Measurements from ENCODE around the gene CPD. TPM values are rescaled to one million over a fixed set of nuclear protein-coding genes. Genes with fewer than 3 reads are reported as not detected.

The CPD gene
- total and polyA plus RNA-seq, 4 donors: 19.1 to 139 (median 58.8) TPM

DNA sequence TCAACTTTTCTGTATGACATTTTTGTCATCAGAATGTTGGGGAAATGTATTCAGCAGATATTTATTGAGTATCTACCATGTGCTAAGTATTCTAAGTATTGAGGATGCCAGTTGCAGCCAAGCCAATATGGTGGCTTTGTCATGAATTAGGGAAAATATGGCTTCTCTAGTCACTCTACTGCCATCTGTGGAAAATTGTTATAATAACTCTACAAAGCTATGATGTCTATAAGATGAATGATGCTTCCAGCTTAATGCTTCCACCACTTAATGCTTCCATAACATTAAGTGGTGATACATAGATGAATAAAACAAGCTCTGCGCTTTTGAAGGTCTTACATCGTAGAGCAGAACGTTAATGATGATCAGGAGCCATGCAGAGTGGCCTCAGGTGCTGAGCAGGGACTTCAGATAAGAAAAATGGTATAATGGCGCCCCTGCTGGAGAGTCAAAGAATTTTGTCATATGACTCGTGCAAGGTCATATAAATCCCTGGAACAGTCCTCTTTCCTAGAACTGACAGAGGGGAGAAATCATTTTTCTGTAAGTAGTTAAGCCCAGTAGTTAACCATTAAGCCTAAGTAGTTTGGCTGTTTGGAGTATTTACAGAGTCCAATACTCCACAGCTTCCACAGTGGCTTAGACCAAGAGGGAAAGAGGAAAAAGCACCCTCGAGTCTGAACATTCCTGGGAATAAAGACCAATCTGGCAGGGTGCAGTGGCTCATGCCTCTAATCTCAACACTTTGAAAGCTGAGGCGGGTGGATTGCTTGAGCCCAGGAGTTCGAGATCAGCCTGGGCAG is 42.2 kb upstream of the CPD start (continued):
- TF ChIP-seq, protein P1, sequence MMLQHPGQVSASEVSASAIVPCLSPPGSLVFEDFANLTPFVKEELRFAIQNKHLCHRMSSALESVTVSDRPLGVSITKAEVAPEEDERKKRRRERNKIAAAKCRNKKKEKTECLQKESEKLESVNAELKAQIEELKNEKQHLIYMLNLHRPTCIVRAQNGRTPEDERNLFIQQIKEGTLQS (IDR thresholded peaks at IDR 0.05): no peak
- TF ChIP-seq NR2F2 (IDR thresholded peaks at IDR 0.05) (no peak), RAD21 (IDR thresholded peaks at IDR 0.05) (peak; percentile 82 to 83), YY1 (IDR thresholded peaks at IDR 0.05) (peak; percentile 73), SP1 (IDR thresholded peaks at IDR 0.05) (peak; percentile 86), JUND (IDR thresholded peaks at IDR 0.05) (peak; percentile 57 to 58), EGR1 (IDR thresholded peaks at IDR 0.05; ENCODE audit: low read depth in 2 of 2) (no peak)

DNA sequence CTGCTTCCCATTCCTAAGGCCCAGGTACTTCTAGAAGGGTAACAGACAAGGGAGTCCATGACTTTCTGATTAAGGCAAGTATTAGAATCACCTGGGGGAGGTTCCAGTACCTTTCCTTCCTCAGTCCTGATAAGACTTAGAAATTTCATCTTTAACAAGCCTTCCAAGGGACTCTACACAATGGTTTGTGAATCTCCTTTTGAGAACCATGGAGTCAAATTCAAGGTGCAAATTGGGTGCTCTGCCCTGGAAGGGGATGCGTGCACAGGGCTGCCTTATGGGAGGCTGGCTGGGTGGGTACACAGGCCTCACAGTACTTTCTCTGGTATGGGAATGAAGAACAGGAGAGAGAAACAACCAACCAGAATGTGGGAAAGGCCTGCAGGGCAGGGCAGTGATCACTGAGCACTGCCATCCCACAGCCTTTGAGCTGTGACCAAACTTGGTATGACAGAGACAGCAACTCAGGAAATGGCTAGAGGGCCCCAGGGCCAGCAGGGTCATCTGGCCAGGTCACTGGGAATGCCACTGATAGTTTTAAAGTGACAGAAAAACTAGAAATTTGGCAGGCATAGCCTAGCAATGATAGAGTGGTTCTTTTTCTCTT is 41.2 kb upstream of the CPD start:
- Histone ChIP-seq H3K36me3 (ENCODE audit: control insufficient read depth in 4 of 4, insufficient read depth in 3 of 4, low read depth in 1 of 4, low read length in 3 of 4) (no peaks in the 10 kb centered on the region), H3K4me1 (ENCODE audit: control insufficient read depth in 4 of 4, insufficient read depth in 4 of 4, low read length in 3 of 4) (peaks cover 9 to 23% (median 17%) of the 10 kb centered on the region in 4 donors), H3K4me3 (ENCODE audit: low read depth in 1 of 3, low read length in 3 of 3) (no peak overlapping the region), H3K27ac (ENCODE audit: low read depth in 1 of 2, low read length in 2 of 2) (peak overlapping the region in 1 of 2 donors; percentile 25), H3K9me3 (ENCODE audit: control insufficient read depth in 4 of 4, low read length in 3 of 4) (no peaks in the 10 kb centered on the region), H3K9ac (ENCODE audit: low read depth in 1 of 2, low read length in 2 of 2) (no peak overlapping the region), H3K27me3 (ENCODE audit: control insufficient read depth in 4 of 4, insufficient read depth in 4 of 4, low read length in 3 of 4) (no peaks in the 10 kb centered on the region)
- WGBS: 100% methylated on average over 1 of the region's 1 CpG
- no peak for DNase-seq (ENCODE audit: low spot score)
- TF ChIP-seq, protein P2, sequence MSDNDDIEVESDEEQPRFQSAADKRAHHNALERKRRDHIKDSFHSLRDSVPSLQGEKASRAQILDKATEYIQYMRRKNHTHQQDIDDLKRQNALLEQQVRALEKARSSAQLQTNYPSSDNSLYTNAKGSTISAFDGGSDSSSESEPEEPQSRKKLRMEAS (IDR thresholded peaks at IDR 0.05): peak; percentile 62
- TF ChIP-seq CTCF (IDR thresholded peaks at IDR 0.05; ENCODE audit: low read depth, low read length, missing input control): peak; percentile 0
- peak; percentile 85 to 86 for TF ChIP-seq RXRA (IDR thresholded peaks at IDR 0.05)
- TF ChIP-seq, protein P3, sequence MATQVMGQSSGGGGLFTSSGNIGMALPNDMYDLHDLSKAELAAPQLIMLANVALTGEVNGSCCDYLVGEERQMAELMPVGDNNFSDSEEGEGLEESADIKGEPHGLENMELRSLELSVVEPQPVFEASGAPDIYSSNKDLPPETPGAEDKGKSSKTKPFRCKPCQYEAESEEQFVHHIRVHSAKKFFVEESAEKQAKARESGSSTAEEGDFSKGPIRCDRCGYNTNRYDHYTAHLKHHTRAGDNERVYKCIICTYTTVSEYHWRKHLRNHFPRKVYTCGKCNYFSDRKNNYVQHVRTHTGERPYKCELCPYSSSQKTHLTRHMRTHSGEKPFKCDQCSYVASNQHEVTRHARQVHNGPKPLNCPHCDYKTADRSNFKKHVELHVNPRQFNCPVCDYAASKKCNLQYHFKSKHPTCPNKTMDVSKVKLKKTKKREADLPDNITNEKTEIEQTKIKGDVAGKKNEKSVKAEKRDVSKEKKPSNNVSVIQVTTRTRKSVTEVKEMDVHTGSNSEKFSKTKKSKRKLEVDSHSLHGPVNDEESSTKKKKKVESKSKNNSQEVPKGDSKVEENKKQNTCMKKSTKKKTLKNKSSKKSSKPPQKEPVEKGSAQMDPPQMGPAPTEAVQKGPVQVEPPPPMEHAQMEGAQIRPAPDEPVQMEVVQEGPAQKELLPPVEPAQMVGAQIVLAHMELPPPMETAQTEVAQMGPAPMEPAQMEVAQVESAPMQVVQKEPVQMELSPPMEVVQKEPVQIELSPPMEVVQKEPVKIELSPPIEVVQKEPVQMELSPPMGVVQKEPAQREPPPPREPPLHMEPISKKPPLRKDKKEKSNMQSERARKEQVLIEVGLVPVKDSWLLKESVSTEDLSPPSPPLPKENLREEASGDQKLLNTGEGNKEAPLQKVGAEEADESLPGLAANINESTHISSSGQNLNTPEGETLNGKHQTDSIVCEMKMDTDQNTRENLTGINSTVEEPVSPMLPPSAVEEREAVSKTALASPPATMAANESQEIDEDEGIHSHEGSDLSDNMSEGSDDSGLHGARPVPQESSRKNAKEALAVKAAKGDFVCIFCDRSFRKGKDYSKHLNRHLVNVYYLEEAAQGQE (IDR thresholded peaks at IDR 0.05): no peak
- TF ChIP-seq SP1 (IDR thresholded peaks at IDR 0.05): peak; percentile 77
- TF ChIP-seq YY1 (IDR thresholded peaks at IDR 0.05): peak; percentile 76
- TF ChIP-seq GABPA (IDR thresholded peaks at IDR 0.05 in 1 of 2, conservative IDR thresholded peaks at IDR 0.05 in 1 of 2): peak in 1 of 2 donors; percentile 63
- peak; percentile 81 for TF ChIP-seq NR2F2 (IDR thresholded peaks at IDR 0.05)
- peak in 1 of 2 donors; percentile 21 for TF ChIP-seq JUND (IDR thresholded peaks at IDR 0.05)
- peak; percentile 76 to 87 for TF ChIP-seq HNF4A (conservative IDR thresholded peaks at IDR 0.05)
- TF ChIP-seq, protein P1 (IDR thresholded peaks at IDR 0.05): no peak
- TF ChIP-seq TAF1 (conservative IDR thresholded peaks at IDR 0.05): no peak
- TF ChIP-seq FOXA1 (IDR thresholded peaks at IDR 0.05): no peak
- peak; percentile 26 for TF ChIP-seq ZBTB33 (IDR thresholded peaks at IDR 0.05)
- no peak for TF ChIP-seq FOXA2 (IDR thresholded peaks at IDR 0.05)
- TF ChIP-seq EGR1 (IDR thresholded peaks at IDR 0.05; ENCODE audit: low read depth in 2 of 2): peak in 1 of 2 donors; percentile 22
- peak in 1 of 2 donors; percentile 55 for TF ChIP-seq RAD21 (IDR thresholded peaks at IDR 0.05)
- peak; percentile 29 for TF ChIP-seq HNF4G (IDR thresholded peaks at IDR 0.05)
